Gastroesophageal sphincter (tissue), 3 donors: ENCODE measurements around the gene WDR44.

Source experiments
- CTCF ChIP-seq, 4 experiments: fragments of 200-600 bp in 2 of 4; fragments of 450-650 bp in 2 of 4; sonication (generic) in 1 of 4; IDR thresholded peaks; one replicate each; pipeline ENCODE4 v1.5.1; 2017 to 2019; ENCODE audit warnings: antibody characterized with exemption in 4 of 4, mild to moderate bottlenecking in 2 of 4, moderate library complexity in 2 of 4
- POLR2A ChIP-seq, 2 donors: fragments of 450-650 bp; IDR thresholded peaks; one replicate each; pipeline ENCODE4 v1.6.1; 2017; ENCODE audit warnings: antibody characterized with exemption in 2 of 2, mild to moderate bottlenecking in 2 of 2, moderate library complexity in 1 of 2
- POLR2AphosphoS5 ChIP-seq: sonication (generic); formaldehyde crosslinking; IDR thresholded peaks from one replicate; pipeline ENCODE4 v1.6.1; 2017; ENCODE audit warnings: antibody characterized with exemption

GRCh38 chrX:118345464-118346257 lies at the start of gene WDR44:
- TF ChIP-seq CTCF (IDR thresholded peaks at IDR 0.05), result no peak
- peak; percentile 82 for TF ChIP-seq POLR2AphosphoS5
- TF ChIP-seq POLR2A (IDR thresholded peaks at IDR 0.05), result peak; percentile 44 to 67
